NCI-H128 (cell line): ENCODE data around the gene RAB40A.
A peak's percentile ranks its signal among the peaks of the same experiment; 100 is the strongest.

ENCODE experiments used
- DNase-seq: peaks from one replicate; lab custom pipeline; 2025; ENCODE audit not compliant: unreplicated experiment; lab: John Stamatoyannopoulos, UW

RAB40A gene, protein sequence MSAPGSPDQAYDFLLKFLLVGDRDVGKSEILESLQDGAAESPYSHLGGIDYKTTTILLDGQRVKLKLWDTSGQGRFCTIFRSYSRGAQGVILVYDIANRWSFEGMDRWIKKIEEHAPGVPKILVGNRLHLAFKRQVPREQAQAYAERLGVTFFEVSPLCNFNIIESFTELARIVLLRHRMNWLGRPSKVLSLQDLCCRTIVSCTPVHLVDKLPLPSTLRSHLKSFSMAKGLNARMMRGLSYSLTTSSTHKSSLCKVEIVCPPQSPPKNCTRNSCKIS

DNA sequence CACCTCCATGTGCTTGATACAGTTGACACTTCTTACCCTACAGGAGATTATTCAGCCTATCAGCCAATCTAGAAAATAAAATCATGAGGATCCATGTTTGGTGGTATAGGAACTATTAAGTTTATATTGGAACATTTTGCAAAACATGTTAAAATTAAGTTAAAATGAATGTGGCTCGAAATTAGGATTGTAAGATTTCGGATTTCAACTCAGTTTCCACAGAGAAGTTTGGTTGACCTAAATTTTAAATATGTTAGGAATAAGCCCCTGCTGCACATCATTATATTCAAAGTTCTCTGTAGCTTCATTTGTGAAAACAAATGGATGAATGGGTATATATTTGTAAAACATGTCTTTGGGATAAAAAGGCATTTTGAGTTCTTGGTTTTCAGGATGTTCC is at the start of gene RAB40A:
Gene RAB40A (minus strand): TSS at position 101 of the 400 bp plus-strand sequence. CDS start 18,733 bp downstream, outside the sequence.
- DNase-seq = no peak

DNA sequence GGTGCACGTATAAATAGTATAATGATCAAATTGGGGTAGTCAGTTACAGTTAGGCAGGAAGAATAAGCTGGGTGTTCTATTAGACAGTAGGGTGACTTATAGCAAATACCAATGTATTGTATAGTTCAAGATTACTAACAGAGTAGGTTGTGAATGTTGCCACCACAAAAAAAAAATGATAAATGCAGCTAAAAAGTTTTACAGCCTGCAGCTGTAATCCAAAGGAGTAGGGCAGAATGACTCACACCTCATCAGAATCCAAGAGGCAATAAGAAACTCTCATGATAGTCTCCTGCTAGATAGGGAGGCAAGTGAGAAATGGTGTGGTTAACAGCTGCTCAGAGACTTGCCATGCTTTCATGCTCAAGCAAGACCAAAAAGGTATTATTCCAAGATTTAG is 46.5 kb upstream of the RAB40A start:
- DNase-seq = no peak

- no peak for DNase-seq
Measured at GRCh38 chrX:103565197-103565596, 45.9 kb upstream of the RAB40A start.

DNA sequence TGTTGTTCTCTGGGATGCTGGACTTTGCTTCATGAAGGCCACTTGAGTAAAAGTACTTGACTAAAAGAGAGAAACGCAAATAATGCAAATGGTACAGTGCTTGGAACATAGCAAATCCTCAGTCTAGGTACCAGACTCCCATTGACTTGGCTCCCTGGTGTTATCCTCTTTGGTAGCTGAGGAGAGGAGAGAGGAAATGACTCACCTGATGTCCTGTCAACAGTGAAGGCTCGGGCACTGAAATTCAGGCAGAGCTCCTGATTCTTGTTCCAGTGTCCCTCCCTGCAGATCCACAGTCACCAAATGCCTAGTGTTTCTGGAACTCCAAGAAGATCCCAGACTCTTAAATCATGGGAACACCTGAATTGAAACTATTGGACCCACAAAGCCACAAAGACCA is 43.5 kb upstream of the RAB40A start:
- no peak for DNase-seq

DNA sequence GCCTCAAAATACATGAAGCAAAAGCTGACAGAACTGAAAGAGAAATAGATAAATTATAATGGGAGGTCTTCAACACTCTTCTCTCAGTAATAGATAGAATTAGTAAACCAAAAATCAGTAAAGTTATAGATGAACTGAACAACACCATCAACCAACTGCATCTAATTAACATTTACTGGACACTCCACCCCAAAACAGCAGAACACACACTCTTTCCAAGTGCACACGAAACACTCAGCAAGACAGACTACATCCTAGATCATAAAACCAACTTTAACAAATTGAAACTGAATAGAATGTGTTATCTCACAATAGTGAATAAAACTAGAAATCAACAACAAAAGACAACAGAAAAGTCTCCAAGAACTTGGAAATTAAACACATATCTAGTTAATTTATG is 41.0 kb upstream of the RAB40A start:
- no peak for DNase-seq

GRCh38 chrX:103556963-103557612 is 37.8 kb upstream of the RAB40A start:
- peak; percentile 23 for DNase-seq

DNA sequence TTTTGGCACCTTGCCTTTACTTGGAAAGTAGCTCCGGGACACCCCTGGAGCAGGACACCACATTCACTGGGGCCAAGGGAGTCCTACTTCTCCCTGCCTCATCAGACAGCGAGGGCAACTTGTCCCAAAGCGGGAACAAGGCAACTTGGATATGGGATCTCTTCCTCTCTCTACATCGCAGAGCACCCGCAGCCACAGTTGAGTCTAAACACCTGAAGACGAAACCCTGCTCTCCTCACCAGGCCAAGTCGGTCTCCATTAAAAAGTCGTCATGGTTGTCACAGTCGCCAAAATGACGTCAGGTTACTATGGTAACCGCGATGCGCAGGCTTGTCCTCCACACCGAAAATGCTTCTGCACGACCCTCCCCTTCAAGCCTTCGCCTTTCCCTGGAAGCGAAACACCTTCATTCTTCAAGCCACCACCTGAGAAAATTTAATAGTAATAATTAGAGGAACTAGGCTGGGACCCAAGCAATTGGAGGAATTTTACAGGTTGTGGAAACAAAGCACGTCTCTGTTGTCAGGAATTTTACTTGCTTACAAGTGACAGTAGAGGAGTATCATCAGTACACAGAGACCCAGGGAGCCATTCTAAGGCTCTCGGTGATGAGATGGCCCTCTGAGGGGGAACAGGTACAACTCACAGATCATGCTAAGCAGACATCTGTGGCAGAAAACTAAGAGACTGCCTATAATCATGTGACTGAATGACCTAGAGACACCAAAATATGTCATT is 35.6 kb upstream of the RAB40A start:
- no peak for DNase-seq

GRCh38 chrX:103552236-103552635 is 32.9 kb upstream of the RAB40A start:
- no peak for DNase-seq

DNA sequence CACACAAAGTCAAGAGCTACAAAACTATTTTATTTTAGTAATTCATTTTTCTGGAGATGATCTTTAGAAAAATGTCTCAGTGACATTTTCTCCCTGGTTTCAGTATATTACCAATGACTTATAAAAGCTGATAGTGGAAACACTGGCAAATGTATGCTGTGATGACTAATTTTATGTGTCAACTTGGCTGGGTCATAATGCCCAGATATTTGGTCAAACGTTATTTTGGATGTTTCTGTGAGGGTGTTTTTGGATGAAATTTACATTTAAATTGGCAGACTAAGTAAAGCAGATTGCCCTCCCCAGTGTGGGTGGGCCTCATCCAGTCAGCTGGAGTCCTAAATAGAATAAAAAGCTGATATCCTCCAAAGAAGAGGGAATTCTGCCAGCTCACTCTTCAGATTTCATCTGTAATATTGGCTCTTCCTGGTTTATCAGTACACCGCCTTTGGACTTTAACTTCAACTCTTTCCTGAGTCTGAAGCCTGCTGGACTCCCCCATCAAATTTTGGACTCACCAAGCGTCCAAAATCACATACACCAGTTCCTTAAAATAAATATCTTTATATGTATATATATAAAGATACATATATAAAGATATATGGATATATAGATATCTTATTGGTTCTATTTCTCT is 31.2 kb upstream of the RAB40A start:
- no peak for DNase-seq

GRCh38 chrX:103549916-103550315 is 30.6 kb upstream of the RAB40A start:
- no peak for DNase-seq

- no peak for DNase-seq
Measured at GRCh38 chrX:103540145-103540544, 20.9 kb upstream of the RAB40A start.

GRCh38 chrX:103539695-103540094 is 20.4 kb upstream of the RAB40A start:
- DNase-seq = no peak

GRCh38 chrX:103538728-103539127 is 19.4 kb upstream of the RAB40A start:
- DNase-seq = no peak

- DNase-seq = no peak
Measured at GRCh38 chrX:103537871-103538387, 18.6 kb upstream of the RAB40A start.

DNA sequence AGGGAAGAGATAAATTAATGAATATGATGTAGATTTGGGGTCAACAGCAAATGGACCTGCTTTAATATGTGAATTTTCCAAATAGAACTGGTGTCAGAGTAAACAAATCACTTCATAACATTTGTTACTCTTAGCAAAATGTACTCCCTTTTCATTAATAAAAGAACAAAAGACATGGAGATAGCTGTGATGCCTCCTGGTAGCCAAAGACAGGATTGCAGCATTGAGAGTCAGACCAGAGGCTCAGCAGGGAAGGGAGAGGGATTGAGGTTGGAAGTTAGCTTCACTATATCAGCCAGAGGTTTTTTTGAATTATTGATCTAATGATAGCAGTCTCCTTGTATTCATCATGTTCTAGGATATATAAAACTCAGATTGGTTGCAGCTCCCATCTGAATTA is 17.4 kb upstream of the RAB40A start:
- DNase-seq = no peak

DNA sequence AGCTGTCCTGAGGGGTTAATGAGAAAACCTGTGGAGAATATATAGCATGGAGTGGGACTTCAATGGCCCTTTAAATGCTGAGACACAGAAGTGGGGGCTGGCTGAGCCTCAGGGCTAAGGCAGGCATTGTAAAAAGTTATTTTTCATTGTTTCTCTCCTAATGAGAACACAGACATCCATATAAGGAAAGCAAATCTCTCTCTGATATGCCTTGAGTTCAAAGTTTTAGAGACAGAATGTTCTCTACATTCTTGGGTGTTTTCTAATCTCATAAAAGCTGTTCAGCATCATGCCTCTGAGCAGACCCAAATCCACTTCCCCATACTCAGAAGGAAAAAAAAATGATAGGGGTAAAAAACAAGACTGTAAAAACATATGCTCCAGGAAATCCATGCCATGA is 16.8 kb upstream of the RAB40A start:
- no peak for DNase-seq

- DNase-seq = no peak
Measured at GRCh38 chrX:103535206-103535605, 15.9 kb upstream of the RAB40A start.

DNA sequence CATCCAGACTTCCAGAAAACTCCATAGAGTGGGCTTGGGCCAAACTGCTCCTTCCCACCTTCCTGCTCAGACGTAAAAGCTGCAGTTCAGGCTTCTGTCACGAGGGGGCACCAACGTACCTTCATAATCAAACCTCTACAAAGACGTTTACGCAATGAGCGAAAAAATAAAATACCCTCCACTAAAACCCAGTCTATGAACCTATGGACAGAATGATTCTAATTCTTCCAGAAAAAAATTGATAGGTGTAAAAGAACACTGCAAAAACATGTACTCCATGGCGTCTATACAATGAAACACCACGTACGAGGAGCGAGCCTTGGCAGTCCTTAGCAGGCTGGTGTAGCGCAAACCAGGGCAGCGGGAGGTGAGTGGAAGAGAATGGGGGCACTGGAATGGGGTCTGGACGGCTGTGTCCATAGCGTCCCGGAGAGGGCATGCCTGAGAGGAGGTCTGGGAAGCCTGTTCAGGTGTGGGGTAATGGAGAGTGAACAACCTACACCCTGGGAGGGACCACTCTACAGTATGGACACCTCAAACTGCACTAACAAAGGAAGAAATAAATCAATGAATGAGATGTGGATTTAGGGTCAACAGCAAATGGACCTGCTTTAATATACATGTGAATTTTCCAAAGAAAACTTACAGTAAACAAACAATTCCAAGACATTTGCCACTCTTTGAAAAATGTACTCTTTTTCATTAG is 14.4 kb upstream of the RAB40A start:
- DNase-seq = peak; percentile 11

GRCh38 chrX:103531002-103531401 is 11.7 kb upstream of the RAB40A start:
- DNase-seq = no peak

- no peak for DNase-seq
Measured at GRCh38 chrX:103530545-103530944, 11.3 kb upstream of the RAB40A start.

DNA sequence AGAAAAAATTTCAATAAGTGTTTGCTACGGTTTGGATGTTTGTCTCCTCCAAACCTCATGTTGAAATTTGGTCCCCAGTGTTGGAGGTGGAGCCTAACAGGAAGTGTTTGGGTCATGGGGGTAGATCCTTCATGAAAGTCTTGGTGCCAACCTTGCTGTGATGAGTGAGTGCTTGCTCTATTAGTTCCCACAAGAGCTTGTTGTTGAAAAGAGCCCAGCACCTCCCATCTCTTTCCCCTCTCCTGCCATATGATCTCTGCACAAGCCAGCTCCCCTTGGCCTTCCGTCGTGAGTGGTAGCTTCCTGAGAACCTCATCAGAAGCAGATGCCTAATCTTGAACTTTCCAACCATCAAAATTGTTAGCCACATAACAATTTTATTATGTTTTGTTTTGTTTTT is 10.3 kb upstream of the RAB40A start:
- no peak for DNase-seq
